Measurements from ENCODE around the gene CHID1.

CHID1 gene

GRCh38 chr11:828506-829175 lies 82.0 kb downstream of the CHID1 start:
- Histone ChIP-seq H3K4me3 (ENCODE audit: low read length) (no peak overlapping the region), H3K9me2 (replicated peaks; ENCODE audit: control insufficient read depth, low read length) (no peaks in the 10 kb centered on the region), H4K20me1 (ENCODE audit: control insufficient read depth, insufficient read depth, low read depth, low read length) (no peaks in the 10 kb centered on the region; the same call in 1 of the 2 replicates), H3K36me3 (ENCODE audit: control insufficient read depth, low read length) (peaks cover 10% of the 10 kb centered on the region), H3F3A (ENCODE audit: control insufficient read depth, insufficient read depth) (no peaks in the 10 kb centered on the region; the same call in 1 of the 2 replicates), H3K27me3 (ENCODE audit: control insufficient read depth, low read length) (peaks cover 64% of the 10 kb centered on the region), H3K27ac (ENCODE audit: low read depth, low read length) (no peak overlapping the region), H3K9me3 (ENCODE audit: control insufficient read depth, insufficient read depth, low read length) (no peaks in the 10 kb centered on the region), H3K79me2 (ENCODE audit: control insufficient read depth, low read length) (no peaks in the 10 kb centered on the region), H3K4me1 (ENCODE audit: control insufficient read depth, low read length) (peaks cover 61% of the 10 kb centered on the region), H3K4me2 (ENCODE audit: low read length) (no peak overlapping the region)
- TF ChIP-seq EZH2phosphoT487 (IDR thresholded peaks at IDR 0.05; ENCODE audit: borderline replicate concordance, low read length), result no peak
- no peak for TF ChIP-seq CTCF (IDR thresholded peaks at IDR 0.05; ENCODE audit: low read depth, low read length, poor library complexity, severe bottlenecking)

GRCh38 chr11:827897-828192 lies 82.8 kb downstream of the CHID1 start, which contains the start of gene CRACR2B:
Gene CRACR2B (plus strand): TSS chr11:827919. CDS start chr11:828608, 689 bp downstream.
- Histone ChIP-seq H4K20me1 (ENCODE audit: control insufficient read depth, insufficient read depth, low read depth, low read length) (no peaks in the 10 kb centered on the region; the same call in 1 of the 2 replicates), H3K4me3 (ENCODE audit: low read length) (peak within 1 kb of the TSS; percentile 75), H3F3A (ENCODE audit: control insufficient read depth, insufficient read depth) (no peaks in the 10 kb centered on the region; the same call in 1 of the 2 replicates), H3K9me2 (replicated peaks; ENCODE audit: control insufficient read depth, low read length) (no peaks in the 10 kb centered on the region), H3K4me2 (ENCODE audit: low read length) (peak within 1 kb of the TSS; percentile 90), H3K9me3 (ENCODE audit: control insufficient read depth, insufficient read depth, low read length) (no peaks in the 10 kb centered on the region), H3K27ac (ENCODE audit: low read depth, low read length) (no peak within 1 kb of the TSS), H3K79me2 (ENCODE audit: control insufficient read depth, low read length) (no peaks in the 10 kb centered on the region), H3K4me1 (ENCODE audit: control insufficient read depth, low read length) (peaks cover 56% of the 10 kb centered on the region), H3K27me3 (ENCODE audit: control insufficient read depth, low read length) (peaks cover 58% of the 10 kb centered on the region), H3K36me3 (ENCODE audit: control insufficient read depth, low read length) (peaks cover 10% of the 10 kb centered on the region)
- no peak for TF ChIP-seq EZH2phosphoT487 (IDR thresholded peaks at IDR 0.05; ENCODE audit: borderline replicate concordance, low read length)
- no peak for TF ChIP-seq CTCF (IDR thresholded peaks at IDR 0.05; ENCODE audit: low read depth, low read length, poor library complexity, severe bottlenecking)

GRCh38 chr11:827146-827896 lies 83.3 kb downstream of the CHID1 start:
- Histone ChIP-seq H3K36me3 (ENCODE audit: control insufficient read depth, low read length) (peaks cover 10% of the 10 kb centered on the region), H3K27ac (ENCODE audit: low read depth, low read length) (no peak overlapping the region), H3K9me2 (replicated peaks; ENCODE audit: control insufficient read depth, low read length) (no peaks in the 10 kb centered on the region), H3K9me3 (ENCODE audit: control insufficient read depth, insufficient read depth, low read length) (no peaks in the 10 kb centered on the region), H3K4me1 (ENCODE audit: control insufficient read depth, low read length) (peaks cover 53% of the 10 kb centered on the region), H3K27me3 (ENCODE audit: control insufficient read depth, low read length) (peaks cover 56% of the 10 kb centered on the region), H4K20me1 (ENCODE audit: control insufficient read depth, insufficient read depth, low read depth, low read length) (no peaks in the 10 kb centered on the region; the same call in 1 of the 2 replicates), H3K4me2 (ENCODE audit: low read length) (peak overlapping the region; percentile 90), H3K4me3 (ENCODE audit: low read length) (peak overlapping the region; percentile 75), H3F3A (ENCODE audit: control insufficient read depth, insufficient read depth) (no peaks in the 10 kb centered on the region; the same call in 1 of the 2 replicates), H3K79me2 (ENCODE audit: control insufficient read depth, low read length) (no peaks in the 10 kb centered on the region)
- TF ChIP-seq CTCF (IDR thresholded peaks at IDR 0.05; ENCODE audit: low read depth, low read length, poor library complexity, severe bottlenecking) (no peak), EZH2phosphoT487 (IDR thresholded peaks at IDR 0.05; ENCODE audit: borderline replicate concordance, low read length) (peak; percentile 2; the same call in 1 of the 2 replicates)
